Prostate gland (tissue), 2 donors: ENCODE data around the gene GABARAP. TPM values are rescaled to one million over a fixed set of nuclear protein-coding genes. Genes with fewer than 3 reads are reported as not detected.
A peak's percentile ranks its signal among the peaks of the same experiment; 100 is the strongest.

Experiments
- DNase-seq: peaks from one replicate; pipeline ENCODE4 v3.0.0-alpha.2; 2019; ENCODE audit warnings: low spot score
- H3K27ac ChIP-seq, 2 donors: fragments of 200-600 bp; sonication (generic); 2 replicates each; pipeline ENCODE4 v1.5.1; 2017 to 2019
- H3K27me3 ChIP-seq: fragments of 200-600 bp; sonication (generic); replicated peaks from 2 replicates; pipeline ENCODE4 v1.5.1; 2019; ENCODE audit not compliant: insufficient read depth
- H3K36me3 ChIP-seq, 2 donors: fragments of 200-600 bp; sonication (generic); 1 replicate in 1 of 2; 2 replicates in 1 of 2; pipeline versions ENCODE4 v1.5.1 to v1.8.1; 2017 to 2019
- H3K4me1 ChIP-seq: fragments of 200-600 bp; sonication (generic); replicated peaks from 2 replicates; pipeline ENCODE4 v1.5.1; 2019
- H3K4me3 ChIP-seq, 2 donors: fragments of 200-600 bp; sonication (generic); 2 replicates each; pipeline ENCODE4 v1.5.1; 2017 to 2019
- H3K9me3 ChIP-seq: fragments of 200-600 bp; sonication (generic); 2 replicates; pipeline ENCODE4 v1.5.1; 2017
- POLR2A ChIP-seq: fragments of 450-650 bp; IDR thresholded peaks from one replicate; pipeline ENCODE4 v1.6.1; 2016; ENCODE audit warnings: antibody characterized with exemption, mild to moderate bottlenecking
- POLR2AphosphoS5 ChIP-seq: sonication (generic); formaldehyde crosslinking; IDR thresholded peaks from one replicate; pipeline ENCODE4 v1.6.1; 2017; ENCODE audit warnings: antibody characterized with exemption
- WGBS: methylation state at CpG from one replicate; pipeline ENCODE4 v1.1.5; 2018; 5-methylcytosine and 5-hydroxymethylcytosine counted together
- intact Hi-C: fragments of 100-400 bp; cut with DNase I; formaldehyde crosslinking; loops from one replicate; pipeline ENCODE4 v1.14.2; 2022
- total RNA-seq, 2 donors: library from RNA; depleted of rRNA; stranded (reverse); fragments of >200 nt; gene quantifications; one replicate each; pipeline ENCODE4 v1.1.0, GENCODE V29; 2016
- TF ChIP-seq, protein P1 (sequence below), 4 experiments: fragments of 200-600 bp in 2 of 4; fragments of 450-650 bp in 2 of 4; sonication (generic) in 2 of 4; IDR thresholded peaks; 1 replicate in 3 of 4; 2 replicates in 1 of 4; pipeline ENCODE4 v1.5.1; 2016 to 2019; ENCODE audit warnings: antibody characterized with exemption in 4 of 4, mild to moderate bottlenecking in 2 of 4, moderate library complexity in 2 of 4

GABARAP gene
- total RNA-seq, 2 donors from 2014 or later = 493 to 527 TPM

DNA sequence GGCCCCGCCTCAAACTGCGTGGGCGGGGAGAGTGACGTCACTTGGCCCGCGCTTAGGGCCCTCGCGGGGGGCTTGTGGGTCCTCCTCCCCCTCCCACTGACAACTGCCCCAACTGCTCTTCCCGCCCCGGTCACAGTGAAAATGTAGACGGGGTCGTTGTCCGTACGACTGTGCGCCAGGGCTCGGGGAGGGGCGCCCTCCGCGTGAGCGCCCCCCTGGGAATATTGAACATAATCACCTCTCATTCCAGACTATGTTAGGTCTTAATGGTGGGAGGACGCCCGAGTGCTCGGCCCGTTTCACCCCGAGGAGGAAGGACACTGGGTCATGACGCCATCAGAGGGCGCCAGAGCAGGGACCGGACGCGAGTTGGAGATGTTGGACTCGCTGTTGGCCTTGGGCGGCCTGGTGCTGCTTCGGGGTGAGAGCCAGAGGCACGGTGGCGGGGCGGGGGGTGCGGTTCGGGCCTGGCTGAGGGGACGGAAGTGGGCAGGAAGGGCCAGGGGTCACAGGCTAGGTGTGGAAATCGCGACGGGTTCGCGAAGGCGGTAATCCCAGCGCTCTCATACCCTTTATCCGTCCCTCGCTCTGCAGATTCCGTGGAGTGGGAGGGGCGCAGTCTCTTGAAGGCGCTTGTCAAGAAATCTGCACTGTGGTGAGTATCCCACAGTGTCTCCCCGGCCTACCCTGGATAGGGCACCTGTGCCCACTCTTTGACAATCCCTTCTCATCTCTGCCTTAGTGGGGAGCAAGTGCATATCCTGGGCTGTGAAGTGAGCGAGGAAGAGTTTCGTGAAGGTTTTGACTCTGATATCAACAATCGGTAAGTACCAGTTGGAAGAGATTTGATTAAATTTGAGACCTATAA is 10.2 kb upstream of the GABARAP start, which contains the start of gene ELP5:
Gene ELP5, plus strand, starts transcription at position 40 of the 868 bp plus-strand sequence. Its CDS starts 336 bp downstream, at position 376.
- H3K9me3 ChIP-seq = no peaks in the 10 kb centered on the region
- intact Hi-C loops = loop anchor here (2.0 kb wide), 1 partner anchor 28 kb away; the partner anchor contains the start of gene SLC2A4
- 3% methylated on average over 35 of the region's 55 CpGs for WGBS

DNA sequence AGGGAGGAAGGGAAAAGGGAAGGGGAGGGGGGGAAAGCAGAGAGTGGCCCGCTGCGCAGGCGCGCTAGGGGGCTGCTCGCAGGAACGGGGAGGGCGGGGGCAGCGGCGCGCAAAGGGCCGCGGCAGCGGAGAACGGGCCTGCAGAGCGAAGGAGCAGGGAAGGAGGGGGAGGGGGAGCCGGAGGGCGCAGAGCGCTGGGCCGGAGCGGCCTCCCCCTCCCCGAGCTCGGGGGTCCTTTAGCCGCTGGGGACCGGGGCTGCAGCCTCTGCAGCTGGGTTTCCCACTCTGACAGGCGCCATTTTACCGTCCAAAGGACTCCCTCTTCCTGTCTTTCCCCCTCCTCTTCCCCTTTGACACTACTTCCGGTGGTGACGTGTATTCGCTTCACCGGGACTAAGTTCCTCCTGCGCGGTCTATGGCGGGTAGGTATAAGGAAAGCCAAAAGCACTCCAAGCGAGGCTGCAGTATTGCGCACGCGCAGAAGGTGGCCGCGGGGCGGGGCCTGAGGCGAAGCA is 9.5 kb upstream of the GABARAP start, which contains the start of gene CTDNEP1:
Gene CTDNEP1, minus strand, starts transcription at position 74 of the 515 bp plus-strand sequence. CDS start 438 bp downstream, outside the sequence.
- intact Hi-C loops = loop anchor here (2.0 kb wide), 1 partner anchor 29 kb away; the partner anchor contains the start of gene SLC2A4
- no peaks in the 10 kb centered on the region for H3K27me3 ChIP-seq
- WGBS = 0% methylated on average over 41 of the region's 41 CpGs
- TF ChIP-seq, protein P1, sequence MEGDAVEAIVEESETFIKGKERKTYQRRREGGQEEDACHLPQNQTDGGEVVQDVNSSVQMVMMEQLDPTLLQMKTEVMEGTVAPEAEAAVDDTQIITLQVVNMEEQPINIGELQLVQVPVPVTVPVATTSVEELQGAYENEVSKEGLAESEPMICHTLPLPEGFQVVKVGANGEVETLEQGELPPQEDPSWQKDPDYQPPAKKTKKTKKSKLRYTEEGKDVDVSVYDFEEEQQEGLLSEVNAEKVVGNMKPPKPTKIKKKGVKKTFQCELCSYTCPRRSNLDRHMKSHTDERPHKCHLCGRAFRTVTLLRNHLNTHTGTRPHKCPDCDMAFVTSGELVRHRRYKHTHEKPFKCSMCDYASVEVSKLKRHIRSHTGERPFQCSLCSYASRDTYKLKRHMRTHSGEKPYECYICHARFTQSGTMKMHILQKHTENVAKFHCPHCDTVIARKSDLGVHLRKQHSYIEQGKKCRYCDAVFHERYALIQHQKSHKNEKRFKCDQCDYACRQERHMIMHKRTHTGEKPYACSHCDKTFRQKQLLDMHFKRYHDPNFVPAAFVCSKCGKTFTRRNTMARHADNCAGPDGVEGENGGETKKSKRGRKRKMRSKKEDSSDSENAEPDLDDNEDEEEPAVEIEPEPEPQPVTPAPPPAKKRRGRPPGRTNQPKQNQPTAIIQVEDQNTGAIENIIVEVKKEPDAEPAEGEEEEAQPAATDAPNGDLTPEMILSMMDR (IDR thresholded peaks at IDR 0.05) = no peak
- TF ChIP-seq POLR2A (peak; percentile 61), POLR2AphosphoS5 (peak; percentile 99)
- peak; percentile 99 for DNase-seq
- peak within 1 kb of the TSS; percentile 98 for H3K4me3 ChIP-seq
- peak within 1 kb of the TSS; percentile 100 for H3K27ac ChIP-seq
- H3K9me3 ChIP-seq = no peaks in the 10 kb centered on the region
- H3K36me3 ChIP-seq = no peaks in the 10 kb centered on the region
- H3K4me1 ChIP-seq = peaks cover 13% of the 10 kb centered on the region

More for the DNA sequence above, 10.2 kb upstream of the GABARAP start, which contains the start of gene ELP5:
- Histone ChIP-seq H3K27ac (peak within 1 kb of the TSS; percentile 100), H3K36me3 (no peaks in the 10 kb centered on the region), H3K27me3 (no peaks in the 10 kb centered on the region), H3K4me1 (peaks cover 13% of the 10 kb centered on the region), H3K4me3 (peak within 1 kb of the TSS; percentile 98)
- TF ChIP-seq, protein P1 (IDR thresholded peaks at IDR 0.05) = peak in 3 of 4 experiments; percentile 58 to 62 (median 58)
- TF ChIP-seq POLR2AphosphoS5 = peak; percentile 63
- peak; percentile 43 for TF ChIP-seq POLR2A
- peak; percentile 88 for DNase-seq

DNA sequence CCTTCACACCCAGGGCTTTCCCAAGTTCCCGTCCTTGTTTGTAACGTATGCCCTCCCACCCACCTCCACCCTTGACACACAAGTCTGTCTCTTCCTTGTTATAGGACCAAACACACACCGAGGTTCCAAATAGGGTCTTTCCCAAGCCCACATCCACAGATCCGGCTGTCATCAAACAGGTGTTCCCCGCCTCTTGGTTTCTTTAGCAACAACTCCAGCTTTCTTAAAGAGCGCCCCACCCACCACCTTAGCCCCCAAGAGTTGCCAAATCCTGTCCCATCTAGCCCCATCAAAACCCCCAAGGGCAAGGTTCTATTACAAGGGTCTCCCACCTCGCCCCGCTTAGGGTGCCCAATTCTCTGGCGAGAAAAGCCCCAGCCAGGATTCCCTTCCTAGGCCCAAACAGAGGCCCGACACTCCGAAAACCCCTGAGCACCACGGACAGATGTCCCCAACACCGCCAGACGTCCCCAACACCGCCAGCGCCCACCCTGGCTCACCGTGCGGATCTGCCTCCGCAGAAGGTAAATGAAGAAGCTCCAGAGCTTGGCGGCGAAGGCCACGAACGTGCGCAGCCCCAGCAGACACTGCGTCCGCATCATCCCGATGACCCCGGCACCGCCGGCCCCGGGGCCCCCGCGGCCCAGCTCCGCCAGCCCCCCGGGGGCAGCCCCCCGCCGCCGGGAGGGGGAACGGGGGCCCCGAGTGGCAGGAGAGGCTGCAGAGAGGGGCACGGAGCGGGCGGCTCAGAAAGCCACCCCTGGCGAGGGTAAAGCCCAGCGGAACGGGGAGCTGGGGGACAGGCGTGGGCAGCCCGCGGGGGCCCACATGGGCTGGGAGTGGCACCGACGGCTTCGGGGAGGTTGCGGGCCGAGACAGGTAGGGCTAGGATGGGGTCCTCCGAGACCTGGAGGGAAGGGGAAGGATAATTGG is 8.7 kb upstream of the GABARAP start:
- intact Hi-C loops = no loop called here
- under 1% methylated on average over 45 of the region's 55 CpGs for WGBS
- Histone ChIP-seq H3K36me3 (peaks cover 0 to 2% of the 10 kb centered on the region in 2 donors), H3K9me3 (no peaks in the 10 kb centered on the region), H3K4me3 (peak overlapping the region; percentile 98), H3K27ac (peak overlapping the region; percentile 100), H3K27me3 (no peaks in the 10 kb centered on the region), H3K4me1 (peaks cover 13% of the 10 kb centered on the region)
- no peak for TF ChIP-seq POLR2AphosphoS5
- TF ChIP-seq, protein P1 (IDR thresholded peaks at IDR 0.05) = no peak
- no peak for TF ChIP-seq POLR2A
- DNase-seq = no peak

DNA sequence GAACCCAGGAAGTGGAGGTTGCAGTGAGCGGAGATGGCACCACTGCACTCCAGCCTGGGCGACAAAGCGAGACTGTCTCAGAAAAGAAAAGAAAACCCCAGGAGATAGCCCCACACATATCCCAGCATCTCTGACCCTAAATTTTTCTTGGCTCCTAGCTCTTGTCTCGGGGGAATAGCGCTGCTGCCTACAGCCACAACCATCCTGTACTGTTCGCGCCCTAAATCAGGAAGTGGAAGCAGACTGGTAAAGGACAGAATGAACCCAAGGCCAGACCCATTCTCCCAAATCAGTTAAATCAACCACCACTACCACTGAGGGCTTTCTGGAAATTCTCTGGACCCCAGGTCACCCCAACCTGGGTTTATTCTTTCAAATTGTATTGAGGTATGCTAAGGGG is 7.6 kb upstream of the GABARAP start:
- Histone ChIP-seq H3K36me3 (peaks cover 0 to 6% of the 10 kb centered on the region in 2 donors), H3K27ac (peak overlapping the region in 1 of 2 donors; percentile 100), H3K9me3 (no peaks in the 10 kb centered on the region), H3K4me3 (peak overlapping the region in 1 of 2 donors; percentile 98), H3K27me3 (no peaks in the 10 kb centered on the region), H3K4me1 (peaks cover 13% of the 10 kb centered on the region)
- DNase-seq = no peak
- TF ChIP-seq POLR2AphosphoS5 (no peak), POLR2A (no peak)
- TF ChIP-seq, protein P1 (IDR thresholded peaks at IDR 0.05) = no peak
- 93% methylated on average over 7 of the region's 7 CpGs for WGBS
- intact Hi-C loops = no loop called here
